ENCODE data around the gene PRTN3.

Gene PRTN3

DNA sequence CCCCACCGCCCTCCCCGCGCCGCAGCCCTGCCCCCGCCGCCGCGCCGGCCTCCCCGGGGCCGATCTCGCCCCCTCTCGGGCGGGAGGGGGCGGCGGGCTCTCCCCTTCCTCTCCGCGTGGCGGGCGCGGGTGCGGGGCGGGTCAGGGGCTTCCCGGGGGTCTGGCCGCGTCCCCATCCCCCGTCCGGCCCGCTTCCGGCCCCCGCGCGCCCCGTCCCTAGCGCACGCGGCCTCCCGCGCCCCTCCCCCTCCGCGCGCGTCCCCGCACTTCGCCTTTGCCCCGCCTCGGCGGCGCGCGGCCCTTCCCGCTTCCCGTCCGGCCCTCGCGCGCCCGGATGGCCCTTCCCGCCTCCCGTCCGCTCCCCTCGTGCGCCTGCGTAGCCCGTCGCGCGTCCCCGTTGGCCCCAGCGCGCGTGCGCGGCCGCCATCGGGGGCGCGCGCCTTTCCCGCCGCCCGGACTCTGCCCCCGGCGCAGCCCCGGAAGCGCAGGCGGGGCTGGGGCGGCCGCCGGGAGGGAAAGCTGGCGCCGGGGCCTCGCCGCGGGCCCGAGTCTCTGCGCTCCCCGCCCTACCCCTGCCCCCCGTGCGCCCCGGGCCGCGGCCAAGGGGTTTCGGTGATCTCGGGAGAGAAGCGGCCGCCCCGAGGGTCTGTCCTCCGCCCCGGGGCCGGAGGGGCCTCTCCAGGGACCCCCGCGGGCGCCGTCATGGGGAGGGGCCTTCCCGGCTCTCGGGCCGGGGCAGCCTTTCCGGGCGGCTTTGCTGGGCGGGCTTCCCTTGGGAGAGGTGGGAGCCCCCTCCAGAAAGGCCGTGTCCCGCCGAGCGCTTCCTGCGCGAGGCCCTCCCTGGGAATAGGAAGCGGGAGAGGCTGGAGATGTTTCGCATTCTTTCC is 43.0 kb upstream of the PRTN3 start:
- Histone ChIP-seq H3K4me3 (ENCODE audit: low read depth, low read length) (peak overlapping the region; percentile 98), H3K9ac (ENCODE audit: low read depth, low read length) (peak overlapping the region; percentile 94), H3K27me3 (ENCODE audit: control insufficient read depth, insufficient read depth, low read length) (no peaks in the 10 kb centered on the region), H3K4me1 (ENCODE audit: control insufficient read depth, insufficient read depth, low read length) (peaks cover 24% of the 10 kb centered on the region), H3K27ac (ENCODE audit: low read depth, low read length) (peak overlapping the region; percentile 99), H3K9me3 (ENCODE audit: control insufficient read depth, insufficient read depth, low read length) (no peaks in the 10 kb centered on the region), H3K36me3 (ENCODE audit: control insufficient read depth, insufficient read depth, low read length) (peaks cover 42% of the 10 kb centered on the region)

DNA sequence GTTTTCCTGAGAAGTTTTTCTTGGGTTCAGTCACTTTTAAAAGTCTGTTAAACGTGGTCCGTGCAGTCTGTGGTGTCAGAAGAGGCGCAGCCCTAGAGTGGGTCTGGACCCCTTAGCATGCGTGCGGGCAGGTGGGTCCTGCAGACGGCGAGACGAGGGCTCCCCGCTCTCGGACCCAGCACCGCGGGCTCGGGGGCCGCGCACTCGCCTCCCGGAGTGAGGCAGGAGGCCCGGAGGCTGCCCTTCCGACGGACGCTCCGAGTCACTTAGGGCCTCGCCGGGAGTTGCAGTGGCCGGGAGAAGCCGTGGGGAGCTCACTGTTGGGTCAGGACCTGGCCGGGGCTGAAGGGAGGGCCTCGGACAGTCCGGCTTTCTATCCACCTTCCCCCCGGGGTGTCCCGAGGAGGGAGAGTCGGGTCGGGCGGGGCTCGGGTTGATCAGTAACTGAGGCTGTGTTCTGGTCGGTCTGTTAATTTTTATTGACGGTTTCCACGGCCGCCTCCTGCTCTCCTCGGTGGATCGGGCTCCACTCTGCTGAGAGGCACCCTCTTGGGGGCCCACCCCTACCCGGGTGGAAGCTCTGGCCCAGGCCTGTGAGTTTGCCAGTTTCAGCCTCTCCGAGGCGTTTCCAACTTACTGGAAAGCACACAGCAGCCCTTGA is 42.3 kb upstream of the PRTN3 start:
- H3K9me3 ChIP-seq (ENCODE audit: control insufficient read depth, insufficient read depth, low read length) = no peaks in the 10 kb centered on the region
- H3K27ac ChIP-seq (ENCODE audit: low read depth, low read length) = peak overlapping the region; percentile 99
- H3K36me3 ChIP-seq (ENCODE audit: control insufficient read depth, insufficient read depth, low read length) = peaks cover 50% of the 10 kb centered on the region
- peaks cover 24% of the 10 kb centered on the region for H3K4me1 ChIP-seq (ENCODE audit: control insufficient read depth, insufficient read depth, low read length)
- no peaks in the 10 kb centered on the region for H3K27me3 ChIP-seq (ENCODE audit: control insufficient read depth, insufficient read depth, low read length)
- peak overlapping the region; percentile 94 for H3K9ac ChIP-seq (ENCODE audit: low read depth, low read length)
- H3K4me3 ChIP-seq (ENCODE audit: low read depth, low read length) = peak overlapping the region; percentile 98

DNA sequence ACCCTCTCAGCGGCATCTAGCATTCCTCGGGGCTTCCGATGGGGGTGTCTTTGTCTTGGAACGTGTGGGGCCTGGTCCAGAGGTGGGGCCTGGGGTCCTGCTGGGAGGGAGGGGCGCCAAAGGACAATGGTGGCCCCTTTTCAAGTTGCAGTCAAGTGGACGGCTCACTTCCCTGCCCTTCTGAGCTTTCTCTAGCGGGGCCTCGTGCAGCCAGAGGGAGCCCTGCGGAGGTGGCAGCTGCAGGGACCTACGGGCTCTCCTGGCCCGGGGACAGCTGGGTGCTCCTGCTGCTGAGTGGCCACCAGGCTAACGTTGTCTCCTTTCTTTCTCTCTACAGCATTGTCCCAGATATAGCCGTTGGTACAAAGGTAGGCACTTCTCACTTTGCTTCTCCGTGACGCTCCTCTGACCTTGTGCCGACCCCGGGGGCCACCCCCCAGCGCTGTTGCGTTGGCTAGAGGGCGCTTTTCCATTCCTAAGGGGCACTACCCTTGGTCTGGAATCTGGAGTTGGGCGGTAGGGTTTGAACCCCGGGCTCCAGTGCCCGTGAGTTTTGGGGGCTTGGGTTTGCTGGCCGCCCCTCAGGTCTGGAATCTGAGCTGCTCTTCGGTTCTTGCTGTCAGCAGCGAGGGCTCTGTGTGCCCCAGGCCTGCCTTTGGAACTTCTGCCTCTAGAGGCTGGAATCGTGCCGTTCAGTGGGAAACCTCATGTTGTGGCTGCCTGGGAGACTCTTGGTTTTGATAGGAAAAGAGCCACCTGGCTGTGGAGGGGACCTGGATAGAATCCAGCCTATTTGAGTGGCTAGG is 41.5 kb upstream of the PRTN3 start:
- Histone ChIP-seq H3K4me1 (ENCODE audit: control insufficient read depth, insufficient read depth, low read length) (peaks cover 24% of the 10 kb centered on the region), H3K9me3 (ENCODE audit: control insufficient read depth, insufficient read depth, low read length) (no peaks in the 10 kb centered on the region), H3K27me3 (ENCODE audit: control insufficient read depth, insufficient read depth, low read length) (no peaks in the 10 kb centered on the region), H3K36me3 (ENCODE audit: control insufficient read depth, insufficient read depth, low read length) (peaks cover 57% of the 10 kb centered on the region), H3K9ac (ENCODE audit: low read depth, low read length) (peak overlapping the region; percentile 94), H3K27ac (ENCODE audit: low read depth, low read length) (peak overlapping the region; percentile 99), H3K4me3 (ENCODE audit: low read depth, low read length) (peak overlapping the region; percentile 98)

DNA sequence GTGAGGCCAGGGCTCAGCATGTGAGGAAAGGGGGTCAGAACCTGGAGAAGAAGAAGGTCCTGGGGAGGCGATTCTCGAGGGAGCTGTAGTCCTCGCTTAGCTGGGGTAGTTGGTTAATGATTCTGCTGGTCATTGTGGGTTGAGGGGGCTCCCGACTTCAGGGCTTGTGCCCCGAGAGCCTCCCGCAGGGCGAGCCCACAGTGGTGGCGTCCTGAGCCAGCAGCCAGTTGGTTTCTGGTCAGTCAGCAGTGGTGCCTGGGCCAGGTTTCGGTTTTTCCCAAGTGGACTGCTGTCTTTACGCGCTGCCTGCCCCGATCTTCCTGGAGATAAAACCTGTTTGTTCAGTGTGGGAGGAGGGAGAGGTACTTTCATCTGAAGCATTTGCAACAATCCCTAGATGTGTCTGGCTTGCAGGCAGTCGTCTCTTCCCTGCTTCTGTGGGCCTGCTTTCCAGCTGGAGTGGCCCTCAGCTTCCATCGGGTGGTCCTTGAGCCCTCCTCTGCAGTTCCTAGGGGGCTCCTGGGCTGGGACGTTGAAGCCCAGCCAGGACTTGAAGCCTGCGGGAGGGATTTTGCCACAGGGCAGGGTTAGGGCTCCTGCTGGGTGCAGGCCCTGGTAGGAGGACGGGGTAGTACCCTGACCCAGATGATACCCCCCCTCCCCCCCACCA is 40.3 kb upstream of the PRTN3 start:
- H3K36me3 ChIP-seq (ENCODE audit: control insufficient read depth, insufficient read depth, low read length) = peaks cover 69% of the 10 kb centered on the region
- H3K9me3 ChIP-seq (ENCODE audit: control insufficient read depth, insufficient read depth, low read length) = no peaks in the 10 kb centered on the region
- peak overlapping the region; percentile 59 for H3K27ac ChIP-seq (ENCODE audit: low read depth, low read length)
- H3K27me3 ChIP-seq (ENCODE audit: control insufficient read depth, insufficient read depth, low read length) = no peaks in the 10 kb centered on the region
- H3K4me3 ChIP-seq (ENCODE audit: low read depth, low read length) = peak overlapping the region; percentile 98
- H3K4me1 ChIP-seq (ENCODE audit: control insufficient read depth, insufficient read depth, low read length) = peaks cover 24% of the 10 kb centered on the region
- H3K9ac ChIP-seq (ENCODE audit: low read depth, low read length) = 0 out of 2 replicates have a peak overlapping the region, but pooled peaks have one; percentile 42

DNA sequence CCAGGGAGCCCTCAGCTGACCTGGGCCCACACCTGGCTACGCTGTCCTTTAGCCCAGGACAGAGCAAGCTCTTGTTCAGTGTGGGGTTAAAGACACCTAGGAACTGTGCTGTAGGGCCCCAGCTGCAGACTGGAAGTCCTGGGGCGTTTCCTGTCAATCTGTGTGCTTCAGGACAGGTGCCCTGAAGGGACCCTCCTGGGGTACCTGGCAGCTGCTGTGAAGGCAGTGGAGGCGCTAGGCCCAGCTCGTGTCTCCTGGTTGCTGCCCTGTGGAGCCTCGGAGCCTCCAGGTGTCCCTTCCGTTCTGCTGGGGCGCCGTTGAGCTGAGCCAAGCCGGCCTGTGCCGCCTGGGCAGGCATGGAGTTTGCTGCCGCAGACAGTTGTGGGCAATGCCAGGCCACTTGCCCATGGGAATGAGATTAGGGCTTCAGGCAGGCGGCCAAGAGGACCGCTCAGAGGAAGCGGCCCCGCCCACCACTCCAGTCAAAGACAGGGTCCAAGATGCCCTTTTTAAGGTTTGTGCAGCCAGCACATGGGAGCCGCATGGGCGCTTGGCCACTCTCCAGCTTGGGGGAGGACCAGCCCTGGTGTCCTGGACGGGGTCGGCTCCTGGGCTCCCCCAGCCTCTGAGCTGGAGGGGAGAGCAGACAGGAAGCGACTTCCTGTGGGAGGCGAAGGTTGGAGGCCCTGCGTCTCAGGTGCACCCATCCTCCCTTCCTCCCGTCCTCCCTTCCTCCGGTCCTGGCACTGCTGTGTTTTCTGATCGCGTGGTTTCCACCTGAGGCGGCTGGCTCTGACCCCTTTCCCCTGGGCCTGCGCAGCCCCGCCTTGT is 39.6 kb upstream of the PRTN3 start:
- peaks cover 77% of the 10 kb centered on the region for H3K36me3 ChIP-seq (ENCODE audit: control insufficient read depth, insufficient read depth, low read length)
- H3K27ac ChIP-seq (ENCODE audit: low read depth, low read length) = peak overlapping the region; percentile 59
- no peak overlapping the region for H3K4me3 ChIP-seq (ENCODE audit: low read depth, low read length)
- H3K4me1 ChIP-seq (ENCODE audit: control insufficient read depth, insufficient read depth, low read length) = peaks cover 24% of the 10 kb centered on the region
- H3K9ac ChIP-seq (ENCODE audit: low read depth, low read length) = no peak overlapping the region
- H3K27me3 ChIP-seq (ENCODE audit: control insufficient read depth, insufficient read depth, low read length) = no peaks in the 10 kb centered on the region
- no peaks in the 10 kb centered on the region for H3K9me3 ChIP-seq (ENCODE audit: control insufficient read depth, insufficient read depth, low read length)

DNA sequence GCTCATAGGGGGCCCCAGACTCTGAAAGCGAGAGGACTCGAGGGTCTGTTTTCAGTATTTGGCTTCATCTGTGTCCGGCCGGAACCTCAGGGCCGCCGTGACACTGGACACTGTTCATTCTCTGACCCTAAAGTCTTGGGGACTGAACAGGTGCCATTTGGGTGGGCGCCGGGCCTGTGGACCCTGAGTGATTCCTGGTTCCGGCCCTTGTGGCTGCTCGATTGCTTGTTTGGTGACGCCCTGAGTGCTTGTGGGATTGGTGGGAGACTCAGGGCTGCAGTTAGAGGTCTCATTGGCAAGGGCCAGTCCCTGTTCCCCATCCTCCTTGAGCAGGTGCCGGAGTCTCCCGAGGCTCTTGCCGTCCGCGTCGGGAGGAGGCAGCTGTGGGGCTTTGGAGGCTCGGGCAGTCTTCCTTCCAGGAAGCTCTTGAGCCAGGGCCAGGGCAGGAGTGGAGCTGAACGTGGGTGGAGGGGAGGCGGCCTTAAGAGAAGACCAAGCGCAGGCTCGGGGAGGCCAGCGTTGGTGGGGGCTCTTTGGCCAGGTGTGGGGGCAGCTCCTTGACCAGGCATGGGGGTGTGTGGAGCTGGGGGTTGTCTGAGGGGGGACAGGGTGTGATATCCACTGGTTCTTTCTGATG is 38.8 kb upstream of the PRTN3 start:
- Histone ChIP-seq H3K27ac (ENCODE audit: low read depth, low read length) (peak overlapping the region; percentile 4), H3K27me3 (ENCODE audit: control insufficient read depth, insufficient read depth, low read length) (no peaks in the 10 kb centered on the region), H3K36me3 (ENCODE audit: control insufficient read depth, insufficient read depth, low read length) (peaks cover 84% of the 10 kb centered on the region), H3K4me3 (ENCODE audit: low read depth, low read length) (no peak overlapping the region), H3K9me3 (ENCODE audit: control insufficient read depth, insufficient read depth, low read length) (no peaks in the 10 kb centered on the region), H3K9ac (ENCODE audit: low read depth, low read length) (no peak overlapping the region), H3K4me1 (ENCODE audit: control insufficient read depth, insufficient read depth, low read length) (peaks cover 24% of the 10 kb centered on the region)

DNA sequence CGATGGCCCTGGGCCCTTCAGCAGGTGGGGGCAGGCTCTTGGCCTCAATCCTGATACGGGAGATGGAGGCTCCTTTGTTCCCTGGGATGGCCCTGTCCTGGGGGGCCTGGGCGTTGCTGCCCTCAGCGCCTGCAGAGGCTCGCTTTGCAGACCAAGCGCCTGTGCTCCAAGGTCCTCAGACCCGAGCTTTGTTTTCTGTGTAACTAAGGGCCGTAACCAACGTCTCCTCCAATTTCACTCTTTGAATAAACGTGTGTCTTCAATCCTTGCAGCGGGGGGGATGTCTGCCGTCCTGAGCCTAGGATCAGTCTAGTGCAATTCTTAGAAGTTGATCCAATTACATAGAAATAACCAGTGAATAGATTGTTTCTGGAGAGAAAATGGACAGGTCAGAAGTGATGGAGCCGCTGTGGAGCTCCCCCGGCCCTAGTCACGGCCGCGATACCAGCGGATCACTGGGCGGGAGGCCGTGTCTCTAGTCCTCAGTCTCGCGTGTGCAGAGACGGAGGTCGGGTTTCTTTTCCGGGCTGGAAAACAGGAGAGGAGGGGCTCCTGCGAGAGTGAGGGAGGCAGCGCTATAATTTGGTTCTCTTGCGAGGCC is 38.2 kb upstream of the PRTN3 start:
- Histone ChIP-seq H3K27me3 (ENCODE audit: control insufficient read depth, insufficient read depth, low read length) (no peaks in the 10 kb centered on the region), H3K4me3 (ENCODE audit: low read depth, low read length) (no peak overlapping the region), H3K9me3 (ENCODE audit: control insufficient read depth, insufficient read depth, low read length) (no peaks in the 10 kb centered on the region), H3K36me3 (ENCODE audit: control insufficient read depth, insufficient read depth, low read length) (peaks cover 90% of the 10 kb centered on the region), H3K9ac (ENCODE audit: low read depth, low read length) (no peak overlapping the region; the same call in 1 of the 2 replicates), H3K27ac (ENCODE audit: low read depth, low read length) (peak overlapping the region; percentile 18), H3K4me1 (ENCODE audit: control insufficient read depth, insufficient read depth, low read length) (peaks cover 24% of the 10 kb centered on the region)

DNA sequence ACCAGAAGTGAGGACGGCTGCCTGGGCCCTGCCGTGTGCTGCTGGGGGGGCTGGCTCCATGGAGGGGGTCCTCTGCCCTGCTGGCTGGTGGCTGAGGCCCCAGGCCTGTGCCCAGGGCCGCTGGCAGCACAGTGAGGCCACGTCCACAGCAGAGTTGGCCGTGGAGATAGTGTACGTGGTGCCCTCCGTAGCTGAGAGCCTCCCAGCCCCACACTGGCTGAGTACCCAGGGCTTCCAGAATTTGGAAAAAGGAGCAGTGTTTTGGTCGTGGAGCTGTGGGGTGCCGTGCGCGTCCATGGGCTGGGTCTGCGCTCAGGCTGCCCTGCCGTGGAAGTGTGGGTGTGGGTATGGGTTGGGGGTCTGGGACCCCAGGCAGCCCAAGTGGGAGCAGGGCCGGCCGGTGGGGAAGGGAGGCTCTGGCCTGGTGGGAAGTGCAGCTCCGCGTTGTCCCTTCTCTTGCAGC is 37.7 kb upstream of the PRTN3 start:
- no peak overlapping the region for H3K4me3 ChIP-seq (ENCODE audit: low read depth, low read length)
- peaks cover 24% of the 10 kb centered on the region for H3K4me1 ChIP-seq (ENCODE audit: control insufficient read depth, insufficient read depth, low read length)
- no peaks in the 10 kb centered on the region for H3K9me3 ChIP-seq (ENCODE audit: control insufficient read depth, insufficient read depth, low read length)
- H3K27ac ChIP-seq (ENCODE audit: low read depth, low read length) = peak overlapping the region; percentile 18
- peaks cover 96% of the 10 kb centered on the region for H3K36me3 ChIP-seq (ENCODE audit: control insufficient read depth, insufficient read depth, low read length)
- H3K27me3 ChIP-seq (ENCODE audit: control insufficient read depth, insufficient read depth, low read length) = no peaks in the 10 kb centered on the region
- H3K9ac ChIP-seq (ENCODE audit: low read depth, low read length) = no peak overlapping the region; the same call in 1 of the 2 replicates

DNA sequence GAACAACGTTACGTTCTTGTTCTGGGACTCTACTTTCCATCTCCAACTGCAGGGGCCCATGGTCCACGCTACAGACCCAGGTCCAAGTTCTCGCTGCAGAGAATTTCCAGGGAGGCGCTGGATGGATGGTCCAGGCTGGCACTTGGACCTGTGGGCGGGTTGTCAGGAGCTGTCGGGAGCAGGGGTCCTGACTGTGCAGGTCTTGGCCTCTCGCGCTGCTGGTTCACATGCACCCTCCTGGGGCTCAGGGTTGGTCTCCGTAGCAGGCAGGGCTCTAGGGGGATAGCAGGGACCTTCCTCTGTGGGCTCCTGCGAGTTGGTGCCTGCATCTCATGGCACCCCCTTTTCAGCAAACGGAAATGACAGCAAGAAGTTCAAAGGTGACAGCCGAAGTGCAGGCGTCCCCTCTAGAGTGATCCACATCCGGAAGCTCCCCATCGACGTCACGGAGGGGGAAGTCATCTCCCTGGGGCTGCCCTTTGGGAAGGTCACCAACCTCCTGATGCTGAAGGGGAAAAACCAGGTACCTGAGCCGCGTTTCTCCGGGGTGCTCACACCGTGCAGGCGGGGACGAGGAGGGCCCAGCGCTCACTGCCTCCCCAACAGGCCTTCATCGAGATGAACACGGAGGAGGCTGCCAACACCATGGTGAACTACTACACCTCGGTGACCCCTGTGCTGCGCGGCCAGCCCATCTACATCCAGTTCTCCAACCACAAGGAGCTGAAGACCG is 36.9 kb upstream of the PRTN3 start:
- no peak overlapping the region for H3K9ac ChIP-seq (ENCODE audit: low read depth, low read length)
- H3K27me3 ChIP-seq (ENCODE audit: control insufficient read depth, insufficient read depth, low read length) = no peaks in the 10 kb centered on the region
- H3K9me3 ChIP-seq (ENCODE audit: control insufficient read depth, insufficient read depth, low read length) = no peaks in the 10 kb centered on the region
- peaks cover 98% of the 10 kb centered on the region for H3K36me3 ChIP-seq (ENCODE audit: control insufficient read depth, insufficient read depth, low read length)
- H3K4me3 ChIP-seq (ENCODE audit: low read depth, low read length) = no peak overlapping the region
- peaks cover 24% of the 10 kb centered on the region for H3K4me1 ChIP-seq (ENCODE audit: control insufficient read depth, insufficient read depth, low read length)
- no peak overlapping the region for H3K27ac ChIP-seq (ENCODE audit: low read depth, low read length)

All from HUES48 (cell line).